ENCODE data around the gene ATP2B2. TPM values are rescaled to one million over a fixed set of nuclear protein-coding genes. Genes with fewer than 3 reads are reported as not detected.

The ATP2B2 gene
- total RNA-seq, 4 donors from 2014 or later, result 0.09 to 0.12 TPM; not detected in 2

GRCh38 chr3:10380906-10381305 lies 124.5 kb downstream of the ATP2B2 start:
- DNase-seq (ENCODE audit: low spot score) (no peak), ATAC-seq (ENCODE audit: low FRiP score) (no peak)
- no peak for TF ChIP-seq CTCF (IDR thresholded peaks at IDR 0.05)

DNA sequence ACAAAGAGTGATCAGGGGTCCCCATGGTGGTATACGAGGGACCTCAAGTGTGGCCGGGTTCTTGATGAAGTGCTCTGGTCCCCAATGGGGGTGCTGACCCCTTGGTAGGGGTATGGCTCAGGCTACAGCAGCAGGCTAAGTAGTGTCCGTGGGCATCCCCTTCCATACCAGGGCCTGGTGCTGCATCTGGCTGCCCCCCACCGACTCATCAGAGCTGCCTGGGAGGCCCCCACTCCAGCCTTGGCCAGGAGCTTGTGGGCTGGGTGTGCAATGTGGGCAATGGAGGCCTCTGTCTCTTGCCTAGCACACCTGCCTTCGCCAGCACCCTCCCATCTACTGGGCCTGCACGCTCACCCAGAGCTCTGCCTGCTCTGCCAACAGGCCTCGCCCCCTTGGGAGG lies 125.4 kb downstream of the ATP2B2 start:
- DNase-seq (ENCODE audit: low spot score) (no peak), ATAC-seq (ENCODE audit: low FRiP score) (no peak)
- TF ChIP-seq CTCF (IDR thresholded peaks at IDR 0.05), result no peak

DNA sequence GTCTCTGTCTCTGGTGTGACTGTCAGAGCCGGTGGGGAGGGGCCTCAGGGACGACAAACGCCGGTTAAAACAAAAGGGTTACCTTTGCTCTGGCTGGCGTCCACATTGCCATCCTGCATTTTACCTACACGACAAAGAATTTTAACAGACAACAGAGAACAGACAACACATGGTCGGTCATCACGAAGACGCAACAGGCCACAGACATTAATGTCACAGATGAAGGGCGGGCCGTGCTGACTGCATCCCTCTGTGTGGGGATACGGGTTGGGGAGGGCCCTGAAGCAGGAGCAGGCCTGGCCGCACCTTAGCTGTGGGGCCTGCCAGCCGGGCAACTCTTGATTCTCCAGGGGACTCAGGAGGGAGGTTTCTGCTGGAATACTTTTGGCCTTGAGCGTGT lies 126.2 kb downstream of the ATP2B2 start:
- ATAC-seq (ENCODE audit: low FRiP score) (no peak), DNase-seq (ENCODE audit: low spot score) (no peak)
- TF ChIP-seq CTCF (IDR thresholded peaks at IDR 0.05), result no peak

GRCh38 chr3:10378742-10379141 lies 126.6 kb downstream of the ATP2B2 start:
- no peak for DNase-seq (ENCODE audit: low spot score)
- no peak for ATAC-seq (ENCODE audit: low FRiP score)
- no peak for TF ChIP-seq CTCF (IDR thresholded peaks at IDR 0.05)

DNA sequence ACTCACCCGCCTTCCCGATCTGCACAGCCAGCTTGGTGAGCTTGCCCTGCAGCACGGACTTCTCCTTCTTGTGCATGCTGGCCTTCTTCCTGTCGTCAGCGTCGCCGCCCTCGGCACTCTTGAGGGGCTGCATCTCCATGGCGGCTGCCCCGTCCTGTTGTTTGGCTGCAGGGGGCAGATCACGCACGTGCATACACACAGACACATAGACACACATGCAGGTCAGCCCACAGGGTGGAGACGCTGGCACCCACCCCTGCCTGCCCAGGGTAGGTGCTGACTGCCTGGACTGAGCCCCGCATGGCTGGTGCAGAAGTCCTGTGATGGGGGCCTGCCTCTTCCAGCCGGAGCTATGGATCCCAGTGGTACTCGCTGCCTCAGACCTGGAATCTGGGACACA lies 127.1 kb downstream of the ATP2B2 start:
- no peak for ATAC-seq (ENCODE audit: low FRiP score)

GRCh38 chr3:10377148-10377725 lies 128.1 kb downstream of the ATP2B2 start:
- TF ChIP-seq CTCF (IDR thresholded peaks at IDR 0.05), result no peak
- DNase-seq (ENCODE audit: low spot score), result no peak
- ATAC-seq (ENCODE audit: low FRiP score), result no peak

More for the DNA sequence above, 127.1 kb downstream of the ATP2B2 start:
- DNase-seq (ENCODE audit: low spot score), result no peak
- TF ChIP-seq CTCF (IDR thresholded peaks at IDR 0.05), result no peak

DNA sequence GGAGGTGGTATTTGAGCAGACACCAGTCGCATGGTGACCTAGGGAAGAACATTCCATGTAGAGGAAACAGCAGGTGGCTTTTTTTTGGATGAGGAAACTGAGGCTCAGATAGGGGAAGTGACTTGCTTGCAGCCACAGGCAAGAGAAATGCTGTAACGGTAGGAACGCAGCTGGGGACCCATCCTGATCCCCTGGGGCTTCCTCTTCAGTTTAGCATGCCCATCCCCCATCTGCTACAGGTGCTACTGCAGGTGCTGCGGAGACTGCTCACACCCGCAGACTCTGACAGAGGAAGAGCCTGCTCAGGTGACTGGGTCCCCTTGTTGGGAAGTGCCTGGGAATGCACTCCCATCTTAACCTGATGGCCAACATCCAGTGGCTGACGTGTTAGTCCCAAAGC lies 129.0 kb downstream of the ATP2B2 start:
- no peak for DNase-seq (ENCODE audit: low spot score)
- ATAC-seq (ENCODE audit: low FRiP score), result no peak

More for the DNA sequence above, 129.0 kb downstream of the ATP2B2 start:
- no peak for TF ChIP-seq CTCF (IDR thresholded peaks at IDR 0.05)
